Measurements from ENCODE around the gene BARX1.

Gene BARX1

DNA sequence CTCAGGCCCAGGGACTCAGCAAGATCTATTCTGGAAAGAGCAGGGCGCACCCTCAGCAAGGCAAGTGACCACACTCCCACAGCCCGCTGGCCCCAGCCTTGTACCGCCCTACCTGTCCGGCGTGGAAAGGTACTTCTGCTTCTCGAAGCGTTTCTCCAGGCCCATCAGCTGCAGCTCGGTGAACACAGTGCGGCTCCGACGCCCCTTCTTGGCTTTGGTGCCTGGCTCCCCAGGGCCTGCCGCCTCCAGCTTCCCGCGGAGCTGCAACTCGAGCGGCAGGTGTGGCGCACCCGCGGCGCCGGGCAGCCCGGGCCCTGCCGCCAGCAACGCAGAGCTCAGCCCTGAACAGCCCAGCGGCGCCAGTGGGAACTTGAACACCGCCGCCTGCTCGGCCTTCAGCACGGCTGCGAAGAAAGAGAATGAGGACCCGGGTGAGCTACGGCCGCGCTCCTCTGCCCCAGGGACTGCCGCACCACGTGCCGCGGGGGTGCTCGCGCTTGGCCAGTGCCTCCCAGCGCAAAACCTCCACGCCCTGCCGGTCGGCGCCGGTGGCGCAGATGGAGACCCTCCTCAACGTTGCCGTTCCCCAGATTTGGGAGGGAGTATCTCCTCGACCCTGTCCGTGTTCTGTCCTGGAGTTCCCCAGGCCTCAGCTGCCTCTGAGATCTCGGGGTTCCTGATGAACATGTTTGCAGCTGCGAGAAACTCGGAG lies 2.2 kb downstream of the BARX1 start:
- no peak overlapping the region for H3K27ac ChIP-seq (ENCODE audit: insufficient read depth, low read length, poor library complexity, severe bottlenecking)
- peaks cover 52% of the 10 kb centered on the region for H3K4me1 ChIP-seq (ENCODE audit: control insufficient read depth, insufficient read depth, low read length, poor library complexity, severe bottlenecking)
- H3K9me3 ChIP-seq (ENCODE audit: control insufficient read depth, low read length), result no peaks in the 10 kb centered on the region
- peaks cover 89% of the 10 kb centered on the region for H3K27me3 ChIP-seq (replicated peaks; ENCODE audit: control insufficient read depth, insufficient read depth, low read length, poor library complexity, severe bottlenecking)
- DNase-seq, result no peak
- H3K36me3 ChIP-seq (ENCODE audit: control insufficient read depth, insufficient read depth, low read length), result no peaks in the 10 kb centered on the region
- peak overlapping the region; percentile 66 for H3K4me3 ChIP-seq (ENCODE audit: insufficient read depth, low read depth, low read length, poor library complexity, severe bottlenecking)

DNA sequence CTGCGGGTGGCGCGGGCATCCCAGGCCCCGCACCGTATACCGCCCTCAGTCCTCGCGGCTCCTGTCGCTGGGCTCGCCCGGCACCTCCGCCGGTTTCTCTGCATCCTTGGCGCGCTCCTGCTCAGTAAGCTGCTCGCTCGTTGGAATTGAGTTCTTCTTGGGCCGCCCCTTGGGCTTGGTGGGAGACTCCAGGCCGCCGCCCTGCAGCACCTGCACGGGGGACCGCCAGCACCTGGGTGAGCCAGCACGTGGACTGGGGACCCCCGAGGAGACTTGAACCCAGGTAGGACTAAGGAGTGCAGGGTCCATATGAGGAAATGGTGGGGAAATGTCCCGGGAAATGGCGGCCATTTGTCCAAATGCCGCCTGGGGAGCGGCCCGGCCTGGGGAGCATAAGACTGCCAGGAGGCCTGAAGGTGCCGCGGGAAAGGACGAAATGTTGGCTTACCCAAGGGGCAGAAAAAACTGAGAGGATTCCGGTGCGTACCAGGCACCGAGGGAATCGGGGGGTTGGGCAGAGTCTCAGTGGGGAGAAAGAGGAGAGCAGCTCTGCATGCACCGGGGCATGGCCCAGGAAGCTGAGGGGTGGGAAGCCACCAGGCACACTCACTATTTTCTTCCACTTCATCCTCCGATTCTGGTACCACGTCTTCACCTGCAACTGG lies 2.9 kb downstream of the BARX1 start:
- peak overlapping the region; percentile 66 for H3K4me3 ChIP-seq (ENCODE audit: insufficient read depth, low read depth, low read length, poor library complexity, severe bottlenecking)
- no peaks in the 10 kb centered on the region for H3K36me3 ChIP-seq (ENCODE audit: control insufficient read depth, insufficient read depth, low read length)
- peaks cover 52% of the 10 kb centered on the region for H3K4me1 ChIP-seq (ENCODE audit: control insufficient read depth, insufficient read depth, low read length, poor library complexity, severe bottlenecking)
- H3K9me3 ChIP-seq (ENCODE audit: control insufficient read depth, low read length), result no peaks in the 10 kb centered on the region
- peaks cover 83% of the 10 kb centered on the region for H3K27me3 ChIP-seq (replicated peaks; ENCODE audit: control insufficient read depth, insufficient read depth, low read length, poor library complexity, severe bottlenecking)
- no peak for DNase-seq
- H3K27ac ChIP-seq (ENCODE audit: insufficient read depth, low read length, poor library complexity, severe bottlenecking), result no peak overlapping the region

DNA sequence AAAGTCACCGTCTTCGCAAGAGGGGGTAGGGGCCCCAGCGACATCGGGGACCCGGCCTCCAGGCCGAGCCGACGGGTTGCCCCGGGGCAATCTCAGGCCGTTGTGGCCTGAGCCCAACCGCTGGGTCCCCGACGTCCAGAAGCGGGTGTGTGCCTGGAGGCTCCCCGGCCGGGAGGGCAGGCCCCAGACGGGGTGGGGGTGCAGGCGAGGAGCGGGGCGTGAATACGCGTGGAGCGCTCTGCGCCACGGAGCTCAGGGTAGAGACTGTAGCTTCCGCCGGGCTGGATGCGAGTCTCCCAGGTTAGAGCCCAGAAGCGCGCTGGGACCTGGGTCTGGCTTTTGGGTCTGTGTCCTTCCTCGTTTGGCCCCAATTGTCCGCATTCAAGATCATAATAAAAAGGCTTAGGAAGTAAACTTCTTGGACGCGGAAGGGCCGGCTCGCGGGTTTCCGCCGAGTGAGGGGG lies 3.5 kb downstream of the BARX1 start:
- Histone ChIP-seq H3K9me3 (ENCODE audit: control insufficient read depth, low read length) (no peaks in the 10 kb centered on the region), H3K27me3 (replicated peaks; ENCODE audit: control insufficient read depth, insufficient read depth, low read length, poor library complexity, severe bottlenecking) (peaks cover 80% of the 10 kb centered on the region), H3K4me3 (ENCODE audit: insufficient read depth, low read depth, low read length, poor library complexity, severe bottlenecking) (peak overlapping the region; percentile 66), H3K27ac (ENCODE audit: insufficient read depth, low read length, poor library complexity, severe bottlenecking) (no peak overlapping the region), H3K4me1 (ENCODE audit: control insufficient read depth, insufficient read depth, low read length, poor library complexity, severe bottlenecking) (peaks cover 52% of the 10 kb centered on the region), H3K36me3 (ENCODE audit: control insufficient read depth, insufficient read depth, low read length) (no peaks in the 10 kb centered on the region)
- no peak for DNase-seq

DNA sequence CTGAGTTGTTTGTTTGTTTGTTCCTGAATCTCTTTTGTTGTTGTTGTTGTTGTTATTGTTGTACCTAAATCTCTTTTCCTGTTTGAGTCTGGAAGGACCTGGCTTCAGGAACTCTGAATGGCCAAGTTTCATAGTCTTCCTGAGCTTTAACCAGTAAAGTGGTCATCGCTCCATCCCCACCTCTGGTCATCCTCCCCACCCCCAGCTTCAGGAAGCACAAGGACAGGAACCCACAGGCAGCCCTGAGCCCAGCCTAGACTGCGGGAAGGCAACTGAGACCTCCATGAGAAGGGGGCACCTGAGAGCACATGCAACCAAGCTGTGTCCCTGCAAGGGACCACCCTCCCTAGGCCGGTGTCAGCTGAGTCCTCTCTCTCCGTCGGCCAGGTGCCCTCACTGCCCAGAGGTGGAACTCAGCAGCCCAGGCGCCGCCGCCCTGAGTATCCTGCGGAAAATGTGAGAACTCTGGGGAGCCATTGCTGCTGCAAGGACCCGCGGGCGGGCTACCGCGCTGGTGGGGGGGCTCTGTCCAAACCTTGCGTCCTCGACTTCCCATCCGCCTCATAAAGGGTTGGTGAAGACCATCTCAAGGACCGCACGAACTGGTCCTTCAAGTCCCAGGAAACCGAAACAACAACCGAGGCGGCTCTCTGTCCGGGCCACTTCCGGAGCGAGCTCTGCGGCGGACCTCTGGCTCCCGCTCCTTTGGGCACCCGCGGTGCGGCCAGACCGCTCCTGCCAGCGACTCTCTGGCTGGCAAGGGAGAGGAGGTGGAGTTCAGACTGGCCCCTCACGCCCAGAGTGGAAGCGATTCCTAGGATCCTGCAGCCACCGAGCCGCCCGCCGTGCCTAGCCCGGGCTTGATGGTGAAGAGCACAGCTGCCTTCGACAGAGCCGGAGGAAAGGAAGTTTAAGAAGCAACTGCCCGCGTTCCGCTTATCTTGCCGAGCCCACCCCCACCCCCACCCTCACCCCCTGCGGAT lies 4.2 kb downstream of the BARX1 start:
- peaks cover 50% of the 10 kb centered on the region for H3K4me1 ChIP-seq (ENCODE audit: control insufficient read depth, insufficient read depth, low read length, poor library complexity, severe bottlenecking)
- H3K27me3 ChIP-seq (replicated peaks; ENCODE audit: control insufficient read depth, insufficient read depth, low read length, poor library complexity, severe bottlenecking), result peaks cover 79% of the 10 kb centered on the region
- H3K27ac ChIP-seq (ENCODE audit: insufficient read depth, low read length, poor library complexity, severe bottlenecking), result no peak overlapping the region
- H3K36me3 ChIP-seq (ENCODE audit: control insufficient read depth, insufficient read depth, low read length), result no peaks in the 10 kb centered on the region
- no peak for DNase-seq
- H3K9me3 ChIP-seq (ENCODE audit: control insufficient read depth, low read length), result no peaks in the 10 kb centered on the region
- H3K4me3 ChIP-seq (ENCODE audit: insufficient read depth, low read depth, low read length, poor library complexity, severe bottlenecking), result peak overlapping the region; percentile 66

DNA sequence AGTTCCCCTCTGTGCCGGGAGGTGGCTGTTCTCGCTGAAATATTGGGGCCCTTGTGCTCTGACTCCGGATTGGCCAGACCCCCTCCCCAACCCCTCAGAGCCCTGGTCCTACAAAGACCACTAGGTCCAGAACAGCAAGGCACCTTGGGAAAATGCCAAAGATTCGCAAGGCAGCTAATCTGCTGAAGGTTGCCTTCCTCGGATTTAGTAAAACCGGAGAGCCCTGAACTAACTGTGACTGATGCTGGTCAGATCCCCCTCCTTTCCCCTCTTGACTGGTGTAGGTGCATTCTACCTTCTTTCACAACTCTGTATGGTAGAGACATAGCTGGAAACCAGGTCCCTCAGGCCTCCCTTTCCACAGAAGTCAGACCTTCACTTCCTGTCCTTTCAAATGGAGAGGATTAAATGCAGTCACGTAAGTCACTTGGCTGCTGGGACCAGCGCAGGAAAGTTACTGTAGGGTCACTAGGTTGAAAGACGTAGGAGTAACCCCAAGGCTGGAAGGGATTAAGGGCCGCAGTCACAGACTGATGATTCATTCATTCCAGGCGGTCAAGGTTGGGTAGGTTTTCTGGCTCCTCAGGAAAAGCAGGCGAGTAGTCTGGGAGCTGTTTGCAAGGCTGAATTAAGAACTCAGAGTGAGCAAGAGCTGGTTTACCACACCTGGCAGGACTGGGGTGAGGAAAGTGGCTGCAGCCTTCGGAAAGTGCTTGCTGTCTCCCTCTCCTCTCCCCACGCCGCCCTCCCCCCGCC lies 5.3 kb downstream of the BARX1 start:
- Histone ChIP-seq H3K4me3 (ENCODE audit: insufficient read depth, low read depth, low read length, poor library complexity, severe bottlenecking) (no peak overlapping the region), H3K27me3 (replicated peaks; ENCODE audit: control insufficient read depth, insufficient read depth, low read length, poor library complexity, severe bottlenecking) (peaks cover 80% of the 10 kb centered on the region), H3K36me3 (ENCODE audit: control insufficient read depth, insufficient read depth, low read length) (no peaks in the 10 kb centered on the region), H3K27ac (ENCODE audit: insufficient read depth, low read length, poor library complexity, severe bottlenecking) (no peak overlapping the region), H3K4me1 (ENCODE audit: control insufficient read depth, insufficient read depth, low read length, poor library complexity, severe bottlenecking) (peaks cover 45% of the 10 kb centered on the region), H3K9me3 (ENCODE audit: control insufficient read depth, low read length) (no peaks in the 10 kb centered on the region)
- DNase-seq, result no peak

DNA sequence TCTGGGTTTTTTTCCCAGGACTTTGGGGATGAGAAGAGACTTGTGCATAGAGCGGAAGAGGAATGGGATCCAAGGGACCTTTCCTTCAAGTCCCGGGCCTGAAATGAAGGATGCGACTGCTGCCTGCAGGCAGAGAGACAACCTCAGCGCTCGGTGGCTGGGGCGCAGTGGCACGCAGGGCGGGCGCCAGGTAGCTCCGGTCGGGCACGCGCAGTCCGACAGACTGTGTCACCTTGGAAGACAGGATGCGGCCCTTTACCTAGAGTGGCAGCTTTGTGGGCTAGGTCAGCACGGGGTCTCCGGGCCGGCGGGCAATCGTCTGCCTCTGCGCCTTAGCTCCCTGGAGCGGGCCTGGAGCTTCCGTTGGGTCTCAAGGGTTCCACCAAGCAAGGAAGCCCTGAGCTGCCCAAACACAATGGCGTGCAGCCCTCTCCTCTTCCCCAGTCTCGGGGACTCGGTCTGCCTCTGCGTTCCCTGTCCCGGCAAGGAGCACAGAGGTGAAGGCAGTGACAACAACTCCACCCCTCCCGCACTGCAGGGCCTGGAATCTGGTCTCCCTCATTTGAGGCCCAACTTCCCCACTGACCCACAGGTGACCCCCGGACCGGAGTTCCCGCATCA lies 6.0 kb downstream of the BARX1 start:
- H3K27me3 ChIP-seq (replicated peaks; ENCODE audit: control insufficient read depth, insufficient read depth, low read length, poor library complexity, severe bottlenecking), result peaks cover 75% of the 10 kb centered on the region
- no peaks in the 10 kb centered on the region for H3K9me3 ChIP-seq (ENCODE audit: control insufficient read depth, low read length)
- peaks cover 39% of the 10 kb centered on the region for H3K4me1 ChIP-seq (ENCODE audit: control insufficient read depth, insufficient read depth, low read length, poor library complexity, severe bottlenecking)
- no peak for DNase-seq
- H3K4me3 ChIP-seq (ENCODE audit: insufficient read depth, low read depth, low read length, poor library complexity, severe bottlenecking), result no peak overlapping the region
- no peaks in the 10 kb centered on the region for H3K36me3 ChIP-seq (ENCODE audit: control insufficient read depth, insufficient read depth, low read length)
- H3K27ac ChIP-seq (ENCODE audit: insufficient read depth, low read length, poor library complexity, severe bottlenecking), result no peak overlapping the region

DNA sequence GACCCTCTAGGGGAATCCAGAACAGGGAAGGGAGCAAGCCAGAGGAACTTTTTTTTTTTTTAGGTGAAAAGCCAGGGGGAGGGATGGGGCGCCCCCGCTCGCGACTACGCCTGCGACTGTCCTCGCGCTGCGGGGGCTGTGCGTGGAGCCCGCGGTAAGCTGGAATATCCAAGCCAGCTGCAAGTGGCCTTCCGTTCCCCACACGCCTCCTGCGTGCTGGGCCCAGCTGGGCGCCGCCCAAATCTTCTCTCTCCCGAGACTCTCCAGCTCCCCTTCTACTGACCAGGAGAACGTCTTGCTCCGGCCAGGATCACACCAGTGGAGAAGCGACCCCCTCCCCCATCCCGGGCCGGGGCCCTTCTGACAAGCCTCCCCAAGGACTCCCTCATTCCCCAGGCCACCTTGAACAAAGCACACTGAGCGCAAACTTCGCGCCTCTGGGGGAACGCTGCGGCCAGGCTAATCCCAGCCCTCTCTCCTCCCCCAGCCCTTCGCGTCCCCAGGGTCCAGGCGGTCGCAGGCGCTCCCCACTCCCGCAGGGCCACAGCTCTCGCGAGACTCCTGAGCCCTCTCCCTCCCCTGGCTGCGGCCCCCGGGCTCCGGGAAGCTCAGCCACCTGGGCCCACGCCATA lies 6.6 kb downstream of the BARX1 start:
- Histone ChIP-seq H3K27ac (ENCODE audit: insufficient read depth, low read length, poor library complexity, severe bottlenecking) (no peak overlapping the region), H3K4me1 (ENCODE audit: control insufficient read depth, insufficient read depth, low read length, poor library complexity, severe bottlenecking) (peaks cover 34% of the 10 kb centered on the region), H3K27me3 (replicated peaks; ENCODE audit: control insufficient read depth, insufficient read depth, low read length, poor library complexity, severe bottlenecking) (peaks cover 69% of the 10 kb centered on the region), H3K9me3 (ENCODE audit: control insufficient read depth, low read length) (no peaks in the 10 kb centered on the region), H3K4me3 (ENCODE audit: insufficient read depth, low read depth, low read length, poor library complexity, severe bottlenecking) (no peak overlapping the region), H3K36me3 (ENCODE audit: control insufficient read depth, insufficient read depth, low read length) (no peaks in the 10 kb centered on the region)
- no peak for DNase-seq

DNA sequence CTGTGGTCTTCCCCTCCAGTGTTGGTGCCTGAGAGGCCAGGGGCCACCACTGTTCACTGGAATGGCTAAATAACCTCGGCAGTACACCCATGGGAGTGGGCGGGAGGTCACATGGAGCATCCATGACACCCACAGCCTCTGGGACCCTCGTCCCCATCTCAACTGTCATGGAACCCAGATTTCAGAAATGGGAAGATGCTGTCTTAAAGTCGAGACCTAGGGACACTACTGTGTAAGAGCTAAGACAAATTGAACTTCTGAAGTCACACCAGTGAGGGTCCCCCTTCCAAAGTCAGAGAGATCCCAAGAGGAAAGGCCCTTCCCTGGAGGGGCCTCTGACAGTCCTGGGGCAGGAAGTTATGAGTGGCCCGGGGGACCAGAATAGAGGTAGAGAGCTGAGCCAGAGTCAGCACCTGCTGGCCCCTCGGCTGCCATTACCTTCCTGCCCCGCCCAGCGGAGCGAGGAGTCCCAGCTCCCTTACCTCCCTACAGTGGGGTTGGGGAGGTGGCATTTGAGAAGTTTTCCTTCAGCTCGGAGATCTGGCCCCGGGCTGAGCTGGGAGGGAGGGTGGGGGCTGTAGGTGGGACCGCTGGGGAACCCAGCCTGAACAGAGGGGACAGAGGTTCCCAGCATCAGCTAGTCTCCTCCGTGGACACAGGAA lies 7.6 kb downstream of the BARX1 start:
- Histone ChIP-seq H3K27me3 (replicated peaks; ENCODE audit: control insufficient read depth, insufficient read depth, low read length, poor library complexity, severe bottlenecking) (peaks cover 58% of the 10 kb centered on the region), H3K9me3 (ENCODE audit: control insufficient read depth, low read length) (no peaks in the 10 kb centered on the region)

More for the DNA sequence above, 7.6 kb downstream of the BARX1 start:
- Histone ChIP-seq H3K4me3 (ENCODE audit: insufficient read depth, low read depth, low read length, poor library complexity, severe bottlenecking) (no peak overlapping the region), H3K4me1 (ENCODE audit: control insufficient read depth, insufficient read depth, low read length, poor library complexity, severe bottlenecking) (peaks cover 25% of the 10 kb centered on the region), H3K27ac (ENCODE audit: insufficient read depth, low read length, poor library complexity, severe bottlenecking) (no peak overlapping the region), H3K36me3 (ENCODE audit: control insufficient read depth, insufficient read depth, low read length) (no peaks in the 10 kb centered on the region)
- no peak for DNase-seq
